Right hindlimb (tissue), 1 donor: Measurements from ENCODE around the gene CCDC38.

ENCODE experiments used
- DNase-seq: peaks from one replicate; pipeline ENCODE4 v3.0.0-alpha.2; 2018

CCDC38 gene

DNA sequence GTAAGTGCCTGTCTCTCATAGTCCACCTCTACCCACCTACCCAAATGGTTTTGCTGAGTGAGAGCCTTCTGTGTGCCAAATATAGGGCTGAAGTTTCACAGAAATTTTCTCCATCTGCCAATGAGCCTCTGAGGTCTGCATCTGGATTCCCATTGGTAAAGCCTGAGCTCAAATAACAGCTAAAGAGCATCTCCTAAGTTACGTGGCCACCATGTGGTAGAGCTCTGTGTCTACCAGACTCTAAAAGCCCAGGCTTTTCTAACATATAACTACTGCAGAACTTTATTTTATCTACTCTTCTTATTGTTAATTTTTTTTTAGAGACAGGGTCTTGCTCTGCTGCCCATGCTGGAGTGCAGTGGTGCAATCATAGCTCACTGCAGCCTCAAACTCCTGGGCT, 16.7 kb upstream of the CCDC38 start:
- no peak for DNase-seq

DNA sequence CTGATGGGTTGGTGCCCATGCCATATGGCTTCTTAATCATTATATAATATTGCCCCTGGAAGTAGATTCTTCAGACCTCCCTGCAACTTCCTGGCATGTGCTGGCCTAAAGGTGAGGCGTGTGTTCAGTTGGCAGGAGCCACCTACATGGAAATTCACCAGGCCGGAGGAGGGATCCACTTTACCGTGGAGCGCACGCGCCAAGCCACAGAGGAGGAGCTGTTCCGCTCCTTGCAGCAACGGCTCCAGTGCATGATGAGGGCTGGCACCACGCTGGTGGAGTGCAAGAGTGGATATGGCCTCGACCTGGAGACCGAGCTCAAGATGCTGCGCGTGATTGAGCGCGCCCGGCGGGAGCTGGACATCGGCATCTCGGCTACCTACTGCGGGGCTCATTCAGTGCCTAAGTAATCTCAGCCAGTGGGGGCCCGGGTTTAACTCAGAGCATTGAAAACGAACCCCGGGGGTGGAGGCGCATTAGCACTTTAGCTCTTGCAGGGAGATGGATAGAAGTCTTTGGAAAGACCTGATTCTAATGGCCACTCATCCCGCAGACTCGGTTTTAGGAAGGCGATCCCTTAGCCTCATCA, 14.2 kb upstream of the CCDC38 start:
- DNase-seq, result no peak

DNA sequence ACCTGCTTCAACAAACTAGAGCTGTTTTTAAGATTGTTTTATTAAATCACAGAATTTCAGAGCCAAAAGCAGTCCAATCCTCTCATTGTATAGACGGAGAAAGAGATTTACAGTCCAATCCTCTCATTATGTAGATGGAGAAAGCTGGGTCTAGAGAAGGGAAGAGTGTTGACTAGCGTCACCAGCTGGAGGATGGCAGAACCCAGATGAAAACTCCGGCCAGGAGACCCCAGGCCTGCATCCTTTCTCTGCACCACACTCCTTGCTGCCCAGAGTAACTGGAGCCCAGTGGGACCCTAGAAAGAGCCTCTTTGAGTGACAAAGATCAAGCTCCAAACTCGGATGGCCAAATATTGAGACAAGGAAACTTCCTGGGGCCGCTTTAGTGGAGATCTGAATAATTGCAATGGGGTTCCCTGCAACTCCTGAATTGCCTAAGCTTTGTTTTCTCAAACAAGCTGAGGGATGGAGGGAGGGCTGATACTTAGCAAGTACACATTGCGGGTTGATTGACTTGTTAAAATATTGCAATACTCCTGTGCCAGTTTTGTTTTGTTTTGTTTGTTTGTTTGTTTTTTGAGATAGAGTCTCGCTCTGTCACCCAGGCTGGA, 13.2 kb upstream of the CCDC38 start:
- no peak for DNase-seq

DNA sequence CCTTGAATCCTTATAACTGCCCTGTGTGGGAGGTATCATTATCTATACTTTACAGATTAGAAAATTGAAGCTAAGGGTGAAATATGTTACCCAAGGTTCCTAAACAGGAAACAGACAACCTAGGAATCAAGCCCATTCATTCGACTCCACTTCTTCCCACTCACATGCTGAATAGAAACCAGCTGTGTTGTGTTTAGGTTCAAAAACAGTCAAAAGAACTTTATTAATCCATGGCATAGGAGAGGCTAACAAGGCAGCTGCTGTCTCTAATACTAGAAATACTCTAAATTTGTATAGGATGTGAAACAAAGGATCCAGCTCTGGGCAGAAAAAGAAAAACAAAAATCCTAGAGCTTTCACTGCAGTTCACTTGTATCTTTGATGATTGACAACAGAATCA, 10.6 kb upstream of the CCDC38 start:
- no peak for DNase-seq

DNA sequence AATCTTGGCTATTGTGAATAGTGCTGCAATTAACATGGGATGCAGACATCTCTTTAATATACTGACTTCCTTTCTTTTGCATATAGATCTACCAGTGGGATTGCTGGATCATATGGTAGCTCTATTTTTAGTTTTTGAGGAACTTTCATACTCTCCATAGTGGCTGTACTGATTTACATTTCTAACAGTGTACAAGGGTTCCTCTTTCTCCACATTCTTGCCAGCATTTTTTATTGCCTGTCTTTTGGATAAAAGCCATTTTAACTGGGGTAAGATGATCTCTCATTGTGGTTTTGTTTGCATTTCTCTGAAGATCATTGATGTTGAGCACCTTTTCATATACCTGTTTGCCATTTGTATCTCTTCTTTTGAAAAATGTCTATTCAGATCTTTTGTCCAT, 9.1 kb upstream of the CCDC38 start:
- no peak for DNase-seq

DNA sequence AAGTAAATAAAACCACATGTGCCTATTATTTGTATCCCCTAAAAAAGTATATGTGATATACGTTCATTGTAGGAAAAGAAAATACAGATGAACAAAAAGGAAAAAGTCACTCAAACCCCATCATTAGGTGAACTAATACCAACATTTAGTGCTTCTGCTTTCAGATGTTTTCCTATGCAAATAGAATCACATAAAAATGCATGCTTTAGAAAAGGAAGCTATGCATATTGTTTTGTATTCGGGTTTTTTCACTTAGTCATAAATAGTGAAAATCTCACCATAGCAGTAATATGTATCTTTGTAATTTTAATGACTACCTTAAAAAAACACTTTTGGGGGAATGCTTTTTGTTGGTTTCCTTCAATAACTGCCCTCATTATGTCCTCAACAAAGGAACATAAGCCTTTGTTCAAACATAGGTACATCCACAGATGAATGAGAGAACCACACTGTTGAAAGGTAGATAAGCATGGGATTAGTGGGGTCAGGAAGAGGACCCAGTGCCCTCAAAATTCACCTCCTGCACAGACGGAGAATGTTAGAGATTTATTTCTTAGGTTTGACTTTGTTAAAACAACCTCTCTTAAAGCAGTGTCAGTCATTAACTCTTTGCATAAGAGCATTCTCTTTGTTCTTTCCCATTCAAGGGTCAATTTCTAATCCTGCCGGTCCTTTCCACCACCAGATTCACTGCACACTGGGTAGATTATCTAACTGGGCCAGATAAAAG, 7.2 kb upstream of the CCDC38 start:
- DNase-seq, result no peak

DNA sequence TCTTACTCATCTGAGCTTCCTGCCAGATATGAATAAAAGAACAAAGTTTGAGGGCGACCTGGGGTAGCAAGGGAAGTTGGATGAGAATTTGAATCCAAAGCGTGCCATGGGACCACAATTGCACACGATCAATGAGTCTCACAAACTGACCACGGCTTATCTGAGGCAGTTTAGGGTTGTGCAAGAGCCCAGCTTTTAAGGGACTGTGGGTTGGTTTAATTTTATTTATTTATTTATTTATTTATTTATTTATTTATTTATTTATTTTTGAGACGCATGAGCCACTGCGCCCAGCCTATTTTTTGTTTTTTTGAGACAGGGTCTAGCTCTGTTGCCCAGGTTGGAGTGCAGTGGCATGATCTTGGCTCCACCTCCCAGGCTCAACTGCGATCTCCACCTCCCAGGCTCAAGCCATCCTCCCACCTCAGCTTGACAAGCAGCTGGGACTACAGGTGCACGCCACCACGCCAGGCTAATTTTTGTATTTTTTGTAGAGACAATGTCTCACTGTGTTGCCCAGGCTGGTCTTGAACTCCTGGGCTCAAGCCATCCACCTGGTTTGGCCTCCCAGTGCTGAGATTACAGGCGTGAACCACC, 1.8 kb upstream of the CCDC38 start:
- DNase-seq, result no peak

DNA sequence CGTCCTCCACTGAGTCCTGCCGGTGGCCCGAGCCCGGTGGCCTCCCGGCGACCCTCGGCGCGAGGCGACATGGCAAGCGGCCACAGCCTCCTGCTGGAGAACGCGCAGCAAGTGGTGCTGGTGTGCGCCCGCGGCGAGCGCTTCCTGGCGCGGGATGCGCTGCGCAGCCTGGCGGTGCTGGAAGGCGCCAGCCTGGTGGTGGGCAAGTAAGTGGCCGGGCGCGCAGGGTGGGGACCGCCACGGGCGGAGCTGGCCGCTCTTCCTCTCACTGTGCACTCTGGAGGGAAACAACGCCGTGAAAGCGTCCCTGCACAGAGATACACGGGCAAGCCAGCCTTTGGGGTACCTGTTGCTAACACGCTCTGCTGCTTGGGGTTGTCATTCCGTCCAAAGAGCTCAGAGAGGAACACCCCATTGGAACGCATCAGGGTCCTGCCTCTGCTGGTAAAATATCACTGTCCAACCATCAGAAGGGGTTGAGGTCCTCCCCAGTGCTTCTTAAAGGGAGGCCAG, 972 bp upstream of the CCDC38 start, which contains the start of gene AMDHD1:
Gene AMDHD1, plus strand, starts transcription at position 2 of the 513 bp plus-strand sequence. Its CDS starts 68 bp downstream, at position 70.
- peak; percentile 71 for DNase-seq

DNA sequence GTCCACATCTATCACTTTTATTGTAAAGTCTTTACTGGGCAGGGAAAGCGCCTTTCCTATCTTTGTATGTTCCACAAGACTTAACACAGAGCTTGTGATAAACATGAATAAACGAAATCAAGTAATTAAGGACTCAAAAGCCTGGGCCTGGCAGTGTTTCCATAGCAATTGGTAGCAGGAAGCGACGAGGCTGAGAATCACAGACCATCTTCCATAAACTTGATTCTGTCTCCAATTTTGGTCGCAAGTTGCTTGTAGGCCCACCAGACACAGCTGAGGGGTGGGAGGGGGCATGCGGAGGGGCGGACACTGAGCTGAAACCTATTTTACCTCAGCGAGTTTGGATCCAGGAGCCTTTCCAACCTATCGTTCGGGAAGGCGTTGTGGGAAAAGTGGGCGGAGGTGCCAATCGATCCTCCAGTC, 302 bp downstream of the CCDC38 start:
- no peak for DNase-seq

DNA sequence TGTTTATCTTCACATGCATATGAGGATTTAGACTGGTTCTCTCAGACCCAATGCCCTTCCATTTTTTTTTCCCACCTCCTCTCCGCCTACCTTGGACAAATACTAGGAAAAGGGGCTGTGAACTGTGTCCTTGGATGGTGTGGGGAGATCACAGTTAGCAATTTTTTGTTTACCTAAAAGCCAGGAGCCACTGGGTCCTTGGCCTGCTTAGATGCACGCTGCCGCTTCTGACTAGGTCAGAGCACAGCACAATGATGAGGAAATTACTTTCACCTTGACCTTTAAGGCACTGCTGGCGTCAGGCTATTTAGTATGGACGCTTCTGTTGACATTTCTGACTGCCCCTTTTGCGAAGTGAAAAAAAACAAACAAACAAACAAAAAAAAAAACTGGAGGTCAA, 1.9 kb downstream of the CCDC38 start:
- DNase-seq, result no peak

DNA sequence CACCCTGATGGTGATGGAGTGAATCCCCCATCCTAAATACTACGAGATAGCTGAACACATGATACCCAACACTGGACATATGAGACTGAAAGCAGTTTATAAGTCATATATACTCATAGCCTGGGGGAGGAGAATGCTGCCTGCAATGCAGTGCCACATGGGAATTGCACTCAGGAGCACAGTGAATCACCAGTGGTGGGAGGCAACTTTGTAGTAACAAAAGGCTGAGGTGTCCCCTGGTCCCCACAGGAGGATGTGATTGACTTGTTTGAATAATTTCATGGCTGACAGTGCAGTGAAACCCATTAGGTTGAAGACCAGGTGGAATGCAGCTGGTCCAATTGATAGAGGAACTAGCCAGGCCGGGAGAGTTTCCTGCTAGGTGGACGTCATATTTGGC, 20.2 kb downstream of the CCDC38 start:
- DNase-seq, result no peak

DNA sequence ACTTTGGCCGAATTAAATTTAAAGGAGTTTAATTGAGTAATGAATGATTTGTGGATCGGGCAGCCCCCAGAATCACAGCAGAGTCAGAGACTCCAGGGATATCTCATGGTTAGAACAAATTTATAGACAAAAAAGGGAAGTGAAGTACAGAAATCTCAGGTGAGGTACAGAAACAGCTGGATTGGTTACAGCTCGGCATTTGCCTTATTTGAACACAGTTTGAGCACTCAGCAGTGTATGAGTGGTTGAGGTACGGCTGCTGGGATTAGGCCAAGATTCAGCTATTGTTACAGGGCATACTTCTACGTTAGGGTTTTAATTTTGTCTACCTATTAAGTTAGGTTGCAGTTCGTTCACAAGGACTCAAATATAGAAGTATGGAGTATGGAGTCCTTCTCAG, 23.3 kb downstream of the CCDC38 start:
- no peak for DNase-seq

DNA sequence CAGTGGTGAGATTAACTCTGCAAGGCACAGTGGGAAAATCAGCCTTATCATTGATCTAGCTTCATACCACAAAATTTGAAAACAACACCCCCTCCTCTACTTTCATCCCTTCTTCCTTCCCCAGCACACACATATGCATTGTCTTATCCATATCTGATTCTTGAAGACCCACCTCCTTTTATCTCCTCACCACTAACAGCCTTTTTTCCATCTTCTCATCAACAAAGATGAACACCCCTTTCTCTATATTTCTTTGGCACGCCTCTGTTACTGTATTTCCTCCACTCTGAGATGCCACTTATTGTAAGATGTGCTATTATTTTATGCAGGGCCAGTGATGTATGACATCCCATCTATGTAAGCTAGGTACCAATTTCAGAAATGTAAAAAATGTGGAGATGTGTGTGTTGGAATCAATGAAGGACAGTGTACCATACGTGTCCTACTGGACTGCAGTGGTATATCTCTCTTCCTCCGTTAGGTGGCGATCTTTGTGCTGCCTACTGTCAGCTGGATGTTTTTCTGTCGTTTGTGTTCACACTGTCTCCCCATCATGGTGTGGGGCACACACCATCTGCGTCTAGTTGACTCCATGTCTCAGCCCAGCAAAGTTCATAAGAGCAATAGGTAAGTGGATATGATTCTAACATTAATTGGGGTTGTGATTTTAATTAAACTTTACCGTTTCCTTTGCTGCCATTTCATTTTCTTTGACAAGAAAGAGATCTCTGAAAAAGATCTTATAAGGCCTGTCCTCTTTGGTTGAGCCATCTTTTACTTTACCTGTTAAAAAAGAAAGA, 24.0 kb downstream of the CCDC38 start:
- peak; percentile 18 for DNase-seq

DNA sequence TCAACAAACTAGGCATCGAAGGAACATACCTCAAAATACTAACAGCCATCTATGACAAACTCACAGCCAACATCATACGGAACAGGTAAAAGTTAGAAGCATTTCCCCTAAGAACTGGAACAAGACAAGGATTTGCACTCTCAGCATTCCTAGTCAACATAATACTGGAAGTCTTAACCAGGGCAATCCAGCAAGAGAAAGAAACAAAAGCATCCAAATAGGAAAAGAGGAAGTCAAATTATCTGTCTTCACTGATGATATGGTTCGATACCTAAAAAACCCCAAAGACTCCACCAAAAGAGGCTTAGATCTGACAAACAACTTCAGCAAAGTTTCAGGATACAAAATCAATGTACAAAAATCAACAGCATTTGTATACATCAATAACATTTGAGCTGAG, 32.5 kb downstream of the CCDC38 start:
- DNase-seq, result no peak

DNA sequence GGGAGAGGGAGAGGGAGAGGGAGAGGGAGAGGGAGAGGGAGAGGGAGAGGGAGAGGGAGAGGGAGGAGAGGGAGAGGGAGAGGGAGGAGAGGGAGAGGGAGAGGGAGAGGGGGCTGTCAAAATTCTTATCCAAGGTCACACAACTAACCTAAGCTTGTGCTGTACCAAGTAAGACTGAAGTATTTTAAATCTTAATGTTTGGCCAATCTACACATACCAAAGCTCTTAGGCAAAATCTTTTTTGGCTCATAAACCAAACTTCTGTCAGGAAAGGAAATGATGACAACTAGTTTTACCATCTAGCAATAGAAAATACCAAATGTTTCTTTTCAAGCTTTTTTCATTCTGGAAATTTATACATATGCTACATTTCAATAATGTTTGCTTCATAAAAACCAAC, 33.8 kb downstream of the CCDC38 start:
- DNase-seq, result no peak

DNA sequence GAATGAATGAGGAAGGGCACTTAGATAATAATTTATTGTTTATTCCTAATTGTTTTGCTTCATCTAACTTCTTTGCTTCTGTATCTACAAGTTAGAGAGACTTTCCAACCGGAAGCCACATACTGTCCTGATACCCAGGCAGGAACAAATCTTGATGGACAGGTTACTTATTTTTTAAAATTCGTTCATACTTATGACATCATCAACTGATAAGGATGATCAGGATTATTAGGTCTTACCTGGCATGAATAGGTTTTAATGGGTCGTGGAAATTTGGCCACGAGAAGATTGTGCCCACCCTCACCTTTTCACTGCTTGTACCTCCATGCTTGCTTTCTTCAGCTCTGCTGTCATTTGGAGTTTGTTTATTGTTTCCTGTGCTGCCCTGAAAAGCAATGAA, 44.3 kb downstream of the CCDC38 start:
- no peak for DNase-seq

DNA sequence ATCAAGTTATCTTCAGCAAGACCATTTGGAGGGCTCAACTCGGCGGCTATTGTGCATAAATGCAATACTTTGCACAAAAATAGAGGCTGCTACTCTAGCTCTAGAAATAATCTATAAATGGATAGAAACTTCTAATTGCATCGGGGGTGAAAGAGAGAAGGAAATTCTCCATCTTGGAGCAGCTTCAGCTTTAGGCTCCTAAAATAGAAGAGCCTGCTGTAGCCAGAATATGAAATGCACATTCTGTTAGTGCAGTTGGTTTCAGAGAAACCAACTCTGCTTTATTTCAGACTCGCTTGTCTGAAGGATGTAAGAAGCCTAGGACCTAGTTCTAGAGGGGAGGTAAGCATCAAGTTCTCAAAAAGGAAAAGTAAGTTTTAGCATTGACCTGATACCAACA, 45.6 kb downstream of the CCDC38 start:
- DNase-seq, result no peak

DNA sequence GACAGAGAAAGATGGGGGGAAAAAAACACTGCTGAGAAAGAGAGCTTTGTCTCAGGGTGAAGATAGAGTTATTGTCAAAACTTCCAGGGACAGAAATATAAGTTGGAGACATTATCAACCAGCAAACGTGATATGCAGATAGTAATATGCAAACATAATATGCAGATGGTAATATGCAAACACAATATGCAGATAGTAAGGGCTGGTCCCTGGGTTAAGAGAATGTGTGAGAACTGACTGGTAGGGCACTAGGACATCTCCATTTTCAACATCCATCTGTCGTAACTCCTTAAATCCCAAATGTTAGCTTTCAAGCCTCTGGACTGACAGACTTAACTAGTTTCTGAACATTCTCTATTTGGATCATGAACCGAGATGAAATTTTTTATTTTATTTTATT, 51.5 kb downstream of the CCDC38 start:
- DNase-seq, result no peak

DNA sequence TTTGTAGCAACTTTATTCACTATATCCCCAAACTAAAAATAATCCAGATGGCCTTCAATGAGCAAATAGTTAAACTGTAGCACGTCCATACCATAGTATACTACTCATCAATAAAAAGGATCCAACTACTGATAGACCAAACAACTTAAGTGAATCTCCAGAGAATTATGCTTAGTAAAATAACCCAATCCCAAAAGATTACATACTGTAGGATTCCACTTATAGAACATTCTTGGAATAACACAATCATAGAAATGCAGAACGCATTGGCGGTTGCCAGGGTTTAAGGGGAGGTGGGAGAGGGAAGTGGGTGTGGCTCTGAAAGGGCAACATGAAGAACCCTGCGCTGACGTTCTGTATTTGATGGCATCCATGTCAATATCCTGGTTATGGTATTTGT, 55.1 kb downstream of the CCDC38 start:
- no peak for DNase-seq

DNA sequence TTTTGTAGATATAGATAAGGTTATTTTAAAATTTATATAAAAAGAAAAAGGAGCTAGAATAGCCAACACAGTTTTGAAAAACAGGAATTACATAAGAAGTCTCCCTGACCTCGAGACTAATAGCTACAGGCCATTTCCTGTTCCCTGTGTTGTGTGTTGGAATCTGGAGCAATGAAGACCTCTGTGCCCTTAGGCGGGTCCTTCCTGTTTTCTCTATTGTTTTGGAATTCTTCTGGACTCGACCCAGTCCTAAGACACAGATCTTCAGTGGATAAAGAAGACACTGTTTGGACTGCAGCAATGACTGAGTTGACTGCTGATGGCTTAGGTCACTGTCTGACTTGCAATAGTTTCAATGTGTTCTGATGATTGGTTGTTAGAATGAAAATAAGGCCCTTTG, 57.4 kb downstream of the CCDC38 start:
- DNase-seq, result no peak

DNA sequence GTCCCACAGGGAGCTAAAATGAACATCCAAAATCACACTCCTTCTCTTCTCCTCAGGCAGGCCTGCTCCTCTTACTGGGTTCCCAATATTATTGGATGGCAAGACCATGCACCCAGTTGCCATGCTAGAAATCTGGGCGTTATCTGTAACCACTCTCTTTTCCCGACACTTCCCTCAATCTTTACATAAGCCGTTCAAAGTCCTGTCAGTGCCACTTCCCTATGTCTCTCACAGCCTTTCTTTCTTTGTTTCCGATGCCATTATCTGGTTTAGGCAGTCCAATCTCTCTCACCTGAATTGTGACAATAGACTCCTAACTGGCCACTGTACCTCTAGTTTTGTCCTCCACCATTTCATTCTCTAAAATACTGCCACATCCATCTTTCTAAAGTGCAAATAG, 59.5 kb downstream of the CCDC38 start:
- DNase-seq, result no peak

DNA sequence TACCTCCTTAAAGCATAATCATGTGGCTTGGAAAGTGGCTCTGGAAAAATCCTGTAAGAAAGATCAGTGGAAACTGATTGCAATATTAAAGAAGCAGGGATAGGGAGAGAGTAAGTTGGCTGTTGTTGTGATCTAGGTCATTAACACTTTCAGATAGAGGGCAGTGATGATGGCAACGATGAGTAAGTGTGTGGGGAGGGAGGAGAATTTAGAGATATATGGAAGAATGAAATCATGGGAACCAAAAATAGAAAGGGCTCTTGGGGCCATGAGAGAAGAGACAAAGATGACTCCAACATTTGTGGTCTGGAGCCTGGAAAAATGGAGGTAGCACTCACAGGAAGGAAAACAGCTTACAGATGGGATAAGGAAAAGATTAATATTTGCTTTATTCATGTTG, 60.3 kb downstream of the CCDC38 start:
- no peak for DNase-seq
